ENCODE measurements around the gene RTN4RL2. TPM values are rescaled to one million over a fixed set of nuclear protein-coding genes. Genes with fewer than 3 reads are reported as not detected.

The RTN4RL2 gene
- total and polyA plus RNA-seq, 2 donors (not counting 3 experiments of a cell fraction or from before 2014, with no cell fraction given) = 0.35 to 1.3 TPM

- DNase-seq (ENCODE audit: low read depth, low spot score) = no peak
- H3K4me3 ChIP-seq (replicated peaks in 1 of 3; ENCODE audit: insufficient read depth in 1 of 3, low read depth in 1 of 3, low read length in 3 of 3) = no peak overlapping the region
- CTCF ChIA-PET = interaction anchor here (0.7 to 3.5 kb wide), 3 partner anchors 14 to 42 kb away, joined by 3 to 11 read pairs (median 6); no protein-coding TSS in a partner anchor
- no TSS peak for BruUV-seq (replicated peaks)
- no peak overlapping the region for H3K27ac ChIP-seq (ENCODE audit: insufficient read depth, low read depth, low read length)
- FAIRE-seq = no peak
- H3K9me3 ChIP-seq (replicated peaks; ENCODE audit: control insufficient read depth, insufficient read depth, low read length) = no peaks in the 10 kb centered on the region
- H3K27me3 ChIP-seq (ENCODE audit: control insufficient read depth in 2 of 2, insufficient read depth in 2 of 2, low read length in 2 of 2) = no peaks in the 10 kb centered on the region
- intact Hi-C loops (cut with micrococcal nuclease) (no loop called here), dilution Hi-C loops (cut with MboI; ENCODE audit: extremely low pct_ligation_motif_present, low sequenced_read_pairs) (no loop called here)
- H3K4me2 ChIP-seq (ENCODE audit: insufficient read depth, low read length) = no peak overlapping the region
- POLR2A ChIA-PET = no interaction called here
- H3K4me1 ChIP-seq (ENCODE audit: control insufficient read depth, extremely low read depth, insufficient read depth, low read length) = peaks cover 7% of the 10 kb centered on the region
- no peaks in the 10 kb centered on the region for H4K20me1 ChIP-seq (replicated peaks; ENCODE audit: control insufficient read depth, extremely low read depth, insufficient read depth, low read length)
- no peak overlapping the region for H3K9ac ChIP-seq (replicated peaks; ENCODE audit: extremely low read depth, insufficient read depth, low read length)
- H3K36me3 ChIP-seq (ENCODE audit: control insufficient read depth in 2 of 2, extremely low read depth in 1 of 2, insufficient read depth in 2 of 2, low read length in 2 of 2) = no peaks in the 10 kb centered on the region
- no peak overlapping the region for H2AFZ ChIP-seq (ENCODE audit: low read depth, low read length)
- no peaks in the 10 kb centered on the region for H3K79me2 ChIP-seq (ENCODE audit: control insufficient read depth, insufficient read depth, low read length)
- no peaks in the 10 kb centered on the region for H3K9me1 ChIP-seq (replicated peaks; ENCODE audit: control insufficient read depth, extremely low read depth, insufficient read depth, low read length)
- TF ChIP-seq EZH2 (IDR thresholded peaks at IDR 0.05; ENCODE audit: borderline replicate concordance, low read depth, low read length, severe bottlenecking) (no peak), FOS (IDR thresholded peaks at IDR 0.05; ENCODE audit: borderline replicate concordance, insufficient read depth, low read length) (no peak), MAX (IDR thresholded peaks at IDR 0.05; ENCODE audit: insufficient read depth, insufficient read length) (no peak), CTCF (IDR thresholded peaks at IDR 0.05; ENCODE audit: extremely low read depth in 1 of 2, insufficient read depth in 1 of 2, low read depth in 1 of 2, low read length in 2 of 2) (no peak), POLR2AphosphoS5 (IDR thresholded peaks at IDR 0.05; ENCODE audit: insufficient read depth, low read depth, low read length) (no peak), JUN (IDR thresholded peaks at IDR 0.05; ENCODE audit: borderline replicate concordance, insufficient read depth, insufficient read length, low read depth) (no peak), POLR2A (IDR thresholded peaks at IDR 0.05; ENCODE audit: low read depth, low read length) (no peak), MYC (IDR thresholded peaks at IDR 0.05; ENCODE audit: low read depth, low read length) (no peak), GATA2 (IDR thresholded peaks at IDR 0.05; ENCODE audit: insufficient read depth, insufficient read length, low read depth, low read length) (no peak)
These were observed 40.2 kb downstream of the RTN4RL2 start for GRCh38 chr11:57500515-57500914.

Measured in endothelial cell of umbilical vein (primary cell).